GM23338 (cell line): ENCODE measurements around the gene NDRG3. TPM values are rescaled to one million over a fixed set of nuclear protein-coding genes. Genes with fewer than 3 reads are reported as not detected.

ENCODE experiments used
- ATAC-seq: fragments of 200-7000 bp; cut with Tn5 transposase; 3 replicates; pipeline ENCODE4 v1.9.1; 2020
- DNase-seq: peaks from one replicate; pipeline ENCODE4 v3.0.0-alpha.2; 2015; ENCODE audit warnings: low spot score
- H2AFZ ChIP-seq: fragments of 200-600 bp; sonication (generic); 2 replicates; pipeline ENCODE4 v1.8.0; 2016; ENCODE audit warnings: antibody characterized with exemption, mild to moderate bottlenecking, moderate library complexity
- H3F3A ChIP-seq: fragments of 200-600 bp; sonication (generic); replicated peaks from 2 replicates; pipeline ENCODE4 v1.8.0; 2017; ENCODE audit warnings: antibody characterized with exemption, mixed run types, low read depth
- H3K27ac ChIP-seq: fragments of 200-600 bp; sonication (generic); 2 replicates; pipeline ENCODE4 v1.6.1; 2016; ENCODE audit warnings: low read depth
- H3K27me3 ChIP-seq: fragments of 200-600 bp; sonication (generic); 2 replicates; pipeline ENCODE4 v1.8.0; 2016; ENCODE audit warnings: mild to moderate bottlenecking, mixed run types, moderate library complexity; ENCODE audit not compliant: insufficient read depth
- H3K36me3 ChIP-seq: fragments of 200-600 bp; sonication (generic); 2 replicates; pipeline ENCODE4 v1.8.0; 2016; ENCODE audit warnings: mild to moderate bottlenecking; ENCODE audit not compliant: insufficient read depth
- H3K4me1 ChIP-seq: fragments of 200-600 bp; sonication (generic); 2 replicates; pipeline ENCODE4 v1.8.0; 2016; ENCODE audit warnings: mild to moderate bottlenecking, moderate library complexity; ENCODE audit not compliant: insufficient read depth
- H3K4me2 ChIP-seq: fragments of 200-600 bp; sonication (generic); 2 replicates; pipeline ENCODE4 v1.7.1; 2017; ENCODE audit warnings: mixed run types
- H3K4me3 ChIP-seq: fragments of 200-600 bp; sonication (generic); 2 replicates; pipeline ENCODE4 v1.6.1; 2016; ENCODE audit warnings: mixed run types
- H3K79me2 ChIP-seq: fragments of 200-600 bp; sonication (generic); replicated peaks from 2 replicates; pipeline ENCODE4 v1.8.0; 2017; ENCODE audit warnings: mild to moderate bottlenecking; ENCODE audit not compliant: insufficient read depth
- H3K9me2 ChIP-seq: fragments of 200-600 bp; sonication (generic); 2 replicates; pipeline ENCODE4 v1.8.0; 2017; ENCODE audit not compliant: insufficient read depth
- H4K20me1 ChIP-seq: fragments of 200-600 bp; sonication (generic); replicated peaks from 2 replicates; pipeline ENCODE4 v1.8.0; 2017; ENCODE audit warnings: mild to moderate bottlenecking; ENCODE audit not compliant: insufficient read depth
- H3K27ac Mint-ChIP-seq: 2 replicates; pipeline ENCODE4 v1.8.0; 2020; ENCODE audit warnings: inconsistent platforms, mild to moderate bottlenecking, moderate library complexity, mixed read lengths
- H3K27me3 Mint-ChIP-seq: 3 replicates; pipeline ENCODE4 v1.8.0; 2022; ENCODE audit warnings: low read depth, mild to moderate bottlenecking, moderate library complexity, mixed read lengths, inconsistent platforms; ENCODE audit not compliant: insufficient read depth, poor library complexity
- H3K36me3 Mint-ChIP-seq: 3 replicates; pipeline ENCODE4 v1.8.0; 2021; ENCODE audit warnings: low read depth, mild to moderate bottlenecking, inconsistent platforms, moderate library complexity, mixed read lengths
- H3K4me1 Mint-ChIP-seq: 3 replicates; pipeline ENCODE4 v1.8.0; 2020; ENCODE audit warnings: mild to moderate bottlenecking, inconsistent platforms, mixed read lengths
- H3K4me3 Mint-ChIP-seq: 3 replicates; pipeline ENCODE4 v1.8.0; 2021; ENCODE audit warnings: moderate library complexity, mild to moderate bottlenecking, inconsistent platforms, mixed read lengths
- H3K9me3 Mint-ChIP-seq: 3 replicates; pipeline ENCODE4 v1.8.0; 2020; ENCODE audit warnings: moderate library complexity, mild to moderate bottlenecking, inconsistent platforms, mixed read lengths
- CREB1 ChIP-seq: fragments of 250-450 bp; sonication (Bioruptor Pico); IDR thresholded peaks from 2 replicates; pipeline ENCODE4 v1.5.0; 2020; ENCODE audit warnings: low read depth, mild to moderate bottlenecking, moderate library complexity
- ETS1 ChIP-seq: IDR thresholded peaks from 2 replicates; pipeline ENCODE4 v1.6.1; 2016; ENCODE audit warnings: antibody characterized with exemption
- EZH2phosphoT487 ChIP-seq: fragments of 200-600 bp; sonication (generic); IDR thresholded peaks from one replicate; pipeline ENCODE4 v1.8.1; 2018; ENCODE audit warnings: antibody characterized with exemption; ENCODE audit not compliant: unreplicated experiment
- JUNB ChIP-seq: IDR thresholded peaks from one replicate; pipeline ENCODE4 v1.6.1; 2016; ENCODE audit warnings: antibody characterized with exemption; ENCODE audit not compliant: unreplicated experiment
- NANOG ChIP-seq: IDR thresholded peaks from 2 replicates; pipeline ENCODE4 v1.6.1; 2016; ENCODE audit warnings: antibody characterized with exemption, borderline replicate concordance
- POLR2AphosphoS5 ChIP-seq: IDR thresholded peaks from 2 replicates; pipeline ENCODE4 v1.6.1; 2016; ENCODE audit warnings: antibody characterized with exemption, low read depth
- REST ChIP-seq: IDR thresholded peaks from one replicate; pipeline ENCODE4 v1.6.1; 2018; ENCODE audit warnings: antibody characterized with exemption; ENCODE audit not compliant: unreplicated experiment
- ZNF114 ChIP-seq: fragments of 250-450 bp; sonication (Bioruptor Pico); IDR thresholded peaks from 2 replicates; pipeline ENCODE4 v1.5.0; 2020; ENCODE audit warnings: mild to moderate bottlenecking, moderate library complexity
- ZNF331 ChIP-seq: fragments of 250-450 bp; sonication (Bioruptor Pico); IDR thresholded peaks from 2 replicates; pipeline ENCODE4 v1.5.0; 2020; ENCODE audit warnings: low read depth, mild to moderate bottlenecking, moderate library complexity
- ZNF462 ChIP-seq: fragments of 250-450 bp; sonication (Bioruptor Pico); IDR thresholded peaks from 2 replicates; pipeline ENCODE4 v1.5.0; 2020; ENCODE audit warnings: mild to moderate bottlenecking, moderate library complexity
- polyA plus RNA-seq: library from polyadenylated mRNA; unstranded; fragments of >200 nt; fragmentation: Nextera tagmentation; extraction: Ambion mirVana; gene quantifications from 2 replicates; pipeline ENCODE4 v1.2.1, GENCODE V29; 2016
- total RNA-seq: library from RNA; depleted of rRNA; stranded (reverse); fragments of >200 nt; shearing (Covaris generic); gene quantifications from 2 replicates; pipeline ENCODE4 v1.2.3, GENCODE V29; 2014

NDRG3 gene
- total and polyA plus RNA-seq, 2 experiments from 2014 or later, result 18.6 to 24.0 TPM

DNA sequence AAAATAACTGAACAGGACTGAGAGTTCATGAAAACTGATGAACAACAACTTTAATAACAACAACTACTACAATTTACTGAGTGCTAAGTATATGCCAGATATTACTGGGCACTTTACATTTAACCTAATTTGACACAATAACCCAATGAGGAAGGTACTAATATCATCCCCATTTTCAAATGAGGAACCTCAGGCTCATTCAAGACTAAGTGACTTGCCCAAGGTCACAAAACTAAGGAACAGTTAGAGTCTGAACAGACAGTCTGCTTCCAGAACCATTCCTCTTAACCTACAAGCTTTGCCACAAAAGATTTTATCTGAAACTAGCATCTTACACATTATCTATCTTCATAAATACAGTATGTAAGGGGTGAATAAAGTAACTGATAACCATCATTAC, 10.6 kb upstream of the NDRG3 start:
- Histone ChIP-seq H3F3A (0 out of 2 replicates have a peak, but pooled peaks cover 5% of the 10 kb centered on the region), H3K27ac (no peak overlapping the region), H3K4me3 (no peak overlapping the region), H3K9me2 (no peaks in the 10 kb centered on the region), H4K20me1 (peaks cover 6% of the 10 kb centered on the region; the same call in 1 of the 2 replicates), H3K4me2 (no peak overlapping the region), H3K4me1 (no peaks in the 10 kb centered on the region), H3K27me3 (no peaks in the 10 kb centered on the region), H2AFZ (no peak overlapping the region), H3K36me3 (peaks cover 42% of the 10 kb centered on the region; the same call in 1 of the 2 replicates), H3K79me2 (no peaks in the 10 kb centered on the region)
- no peaks in the 10 kb centered on the region for H3K9me3 Mint-ChIP-seq
- no peak for DNase-seq
- H3K4me1 Mint-ChIP-seq, result no peaks in the 10 kb centered on the region
- peaks cover 3% of the 10 kb centered on the region for H3K27me3 Mint-ChIP-seq
- no peak overlapping the region for H3K4me3 Mint-ChIP-seq
- no peak overlapping the region for H3K27ac Mint-ChIP-seq
- no peak for ATAC-seq
- TF ChIP-seq NANOG, result no peak
- no peak for TF ChIP-seq CREB1 (CRISPR knock-in tag)
- TF ChIP-seq REST, result no peak
- TF ChIP-seq ZNF114 (CRISPR knock-in tag), result no peak
- no peak for TF ChIP-seq EZH2phosphoT487
- no peak for TF ChIP-seq POLR2AphosphoS5
- no peak for TF ChIP-seq ZNF462 (CRISPR knock-in tag)
- TF ChIP-seq ZNF331, result no peak
- no peak for TF ChIP-seq JUNB
- TF ChIP-seq ETS1, result no peak
- H3K36me3 Mint-ChIP-seq, result peaks cover 65% of the 10 kb centered on the region
